Ascending aorta (tissue), 2 donors: ENCODE measurements around the gene SIK3. TPM values are rescaled to one million over a fixed set of nuclear protein-coding genes. Genes with fewer than 3 reads are reported as not detected.
A peak's percentile ranks its signal among the peaks of the same experiment; 100 is the strongest.

Source experiments
- DNase-seq, 2 donors: peaks; one replicate each; pipeline ENCODE4 v3.0.0-alpha.2; 2019; ENCODE audit warnings: low spot score in 2 of 2
- H3K27ac ChIP-seq, 2 donors: fragments of 200-600 bp; sonication (generic); one replicate each; pipeline ENCODE4 v1.5.1; 2016 to 2017; ENCODE audit warnings: mild to moderate bottlenecking in 1 of 2
- H3K27me3 ChIP-seq: fragments of 200-600 bp; sonication (generic); one replicate; pipeline ENCODE4 v1.5.1; 2017
- H3K36me3 ChIP-seq, 2 donors: fragments of 200-600 bp; sonication (generic); one replicate each; pipeline ENCODE4 v1.5.1; 2016
- H3K4me1 ChIP-seq, 2 donors: fragments of 200-600 bp; sonication (generic); one replicate each; pipeline ENCODE4 v1.5.1; 2016 to 2017; ENCODE audit warnings: mild to moderate bottlenecking in 1 of 2
- H3K4me3 ChIP-seq, 2 donors: fragments of 200-600 bp; sonication (generic); one replicate each; pipeline ENCODE4 v1.5.1; 2016 to 2017; ENCODE audit warnings: mild to moderate bottlenecking in 1 of 2
- H3K9me3 ChIP-seq, 2 donors: fragments of 200-600 bp; sonication (generic); one replicate each; pipeline ENCODE4 v1.5.1; 2016
- CTCF ChIP-seq, 3 experiments: fragments of 200-600 bp in 2 of 3; fragments of 450-650 bp in 1 of 3; sonication (generic) in 2 of 3; IDR thresholded peaks; one replicate each; pipeline ENCODE4 v1.5.1; 2016 to 2019; ENCODE audit warnings: antibody characterized with exemption in 3 of 3, mild to moderate bottlenecking in 1 of 3, moderate library complexity in 1 of 3
- intact Hi-C: fragments of 100-400 bp; cut with DNase I; formaldehyde crosslinking; loops from one replicate; pipeline ENCODE4 v1.15.1; 2023
- total RNA-seq: library from RNA; depleted of rRNA; stranded (reverse); fragments of >200 nt; gene quantifications from one replicate; pipeline ENCODE4 v1.1.0, GENCODE V29; 2016

The SIK3 gene
- total RNA-seq, 1 donor from 2014 or later: 22.5 TPM

GRCh38 chr11:116885951-116886655 lies 212.1 kb downstream of the SIK3 start:
- TF ChIP-seq CTCF (IDR thresholded peaks at IDR 0.05): no peak
- intact Hi-C loops: no loop called here
- DNase-seq: no peak
- H3K27ac ChIP-seq: peak overlapping the region in 1 of 2 donors; percentile 15
- H3K27me3 ChIP-seq: no peaks in the 10 kb centered on the region
- H3K4me1 ChIP-seq: no peaks in the 10 kb centered on the region
- no peaks in the 10 kb centered on the region for H3K9me3 ChIP-seq
- no peak overlapping the region for H3K4me3 ChIP-seq
- no peaks in the 10 kb centered on the region for H3K36me3 ChIP-seq

GRCh38 chr11:116882386-116882785 lies 215.8 kb downstream of the SIK3 start:
- Histone ChIP-seq H3K27me3 (no peaks in the 10 kb centered on the region), H3K27ac (no peak overlapping the region), H3K9me3 (no peaks in the 10 kb centered on the region), H3K36me3 (no peaks in the 10 kb centered on the region), H3K4me1 (no peaks in the 10 kb centered on the region), H3K4me3 (no peak overlapping the region)
- intact Hi-C loops: no loop called here
- no peak for DNase-seq
- no peak for TF ChIP-seq CTCF (IDR thresholded peaks at IDR 0.05)

GRCh38 chr11:116881143-116881542 lies 217.1 kb downstream of the SIK3 start:
- Histone ChIP-seq H3K9me3 (no peaks in the 10 kb centered on the region), H3K27ac (no peak overlapping the region), H3K4me1 (no peaks in the 10 kb centered on the region), H3K4me3 (no peak overlapping the region), H3K27me3 (no peaks in the 10 kb centered on the region), H3K36me3 (peaks cover 0 to 2% of the 10 kb centered on the region in 2 donors)
- no peak for TF ChIP-seq CTCF (IDR thresholded peaks at IDR 0.05)
- intact Hi-C loops: no loop called here
- DNase-seq: no peak

GRCh38 chr11:116879800-116880625 lies 218.2 kb downstream of the SIK3 start:
- DNase-seq: no peak
- Histone ChIP-seq H3K4me3 (no peak overlapping the region), H3K36me3 (peaks cover 6 to 13% of the 10 kb centered on the region in 2 donors), H3K4me1 (no peaks in the 10 kb centered on the region), H3K9me3 (no peaks in the 10 kb centered on the region), H3K27me3 (no peaks in the 10 kb centered on the region), H3K27ac (no peak overlapping the region)
- intact Hi-C loops: loop anchor here (1.0 to 5.0 kb wide), 2 partner anchors 226 to 347 kb away; no protein-coding TSS in a partner anchor
- peak; percentile 43 to 69 (median 59) for TF ChIP-seq CTCF (IDR thresholded peaks at IDR 0.05)

GRCh38 chr11:116876656-116877055 lies 221.6 kb downstream of the SIK3 start:
- Histone ChIP-seq H3K4me1 (no peaks in the 10 kb centered on the region), H3K27ac (no peak overlapping the region), H3K27me3 (no peaks in the 10 kb centered on the region), H3K4me3 (no peak overlapping the region), H3K36me3 (peaks cover 31 to 34% of the 10 kb centered on the region in 2 donors), H3K9me3 (no peaks in the 10 kb centered on the region)
- TF ChIP-seq CTCF (IDR thresholded peaks at IDR 0.05): no peak
- no peak for DNase-seq
- intact Hi-C loops: loop anchor here (5.0 kb wide), 1 partner anchor 351 kb away; no protein-coding TSS in a partner anchor
